HepG2 (cell line): ENCODE measurements around the gene HAUS5.

Experiments used
- EEA1 ChIP-seq: sonication (generic); formaldehyde crosslinking; IDR thresholded peaks from 2 replicates; pipeline ENCODE4 v1.5.1; 2020; ENCODE audit warnings: mild to moderate bottlenecking, missing genetic modification reagents, borderline replicate concordance
- FOXP1 ChIP-seq, 2 experiments: fragments of 450-650 bp in 1 of 2; IDR thresholded peaks; 2 replicates each; pipeline ENCODE4 v1.6.1; 2017 to 2018; ENCODE audit warnings: antibody characterized with exemption in 1 of 2
- RFXAP ChIP-seq: sonication (generic); formaldehyde crosslinking; IDR thresholded peaks from 2 replicates; pipeline ENCODE4 v1.4.0; 2020; ENCODE audit warnings: missing genetic modification reagents, borderline replicate concordance
- TAF1 ChIP-seq: sonication (generic); formaldehyde crosslinking; IDR thresholded peaks from 2 replicates; pipeline ENCODE4 v1.4.0; 2020; ENCODE audit warnings: missing genetic modification reagents
- ZFP1 ChIP-seq: IDR thresholded peaks from 2 replicates; pipeline ENCODE4 v1.6.1; 2016
- ZNF335 ChIP-seq: sonication (generic); formaldehyde crosslinking; IDR thresholded peaks from 2 replicates; pipeline ENCODE4 v1.4.0; 2020; ENCODE audit warnings: missing genetic modification reagents
- ZNF780A ChIP-seq: sonication (generic); formaldehyde crosslinking; IDR thresholded peaks from 2 replicates; pipeline ENCODE4 v1.8.0; 2022; ENCODE audit warnings: mild to moderate bottlenecking, missing genetic modification reagents, moderate library complexity

DNA sequence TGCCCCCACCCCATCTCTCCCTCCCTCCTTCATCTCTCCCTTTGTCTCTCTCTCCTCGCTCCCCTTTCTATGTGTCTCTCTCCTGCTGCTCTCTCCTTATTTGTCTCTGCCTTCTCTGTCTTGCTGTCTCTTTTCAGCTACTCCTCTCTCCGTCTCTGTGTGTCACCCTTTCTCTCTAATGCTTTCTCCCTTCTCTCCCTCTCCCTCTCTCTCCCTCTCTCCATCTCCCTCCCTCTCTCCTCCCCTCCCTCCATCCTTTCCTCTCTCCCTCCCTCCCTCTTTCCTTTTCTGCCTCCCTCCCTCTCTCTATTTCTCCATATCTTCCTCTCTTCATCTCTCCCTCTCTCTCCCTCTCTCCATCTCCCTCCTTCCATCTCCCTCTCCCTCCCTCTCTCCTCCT, 49.8 kb upstream of the HAUS5 start:
- no peak for TF ChIP-seq ZFP1 (CRISPR knock-in tag)
- no peak for TF ChIP-seq EEA1 (CRISPR knock-in tag)
- no peak for TF ChIP-seq ZNF780A (CRISPR knock-in tag)
- no peak for TF ChIP-seq TAF1 (CRISPR knock-in tag)
- no peak for TF ChIP-seq RFXAP (CRISPR knock-in tag)
- TF ChIP-seq FOXP1 (IDR thresholded peaks at IDR 0.05): no peak
- no peak for TF ChIP-seq FOXP1 (CRISPR knock-in tag; IDR thresholded peaks at IDR 0.05)
- TF ChIP-seq ZNF335 (CRISPR knock-in tag): no peak
